HG03457 (cell line): ENCODE measurements around the gene SIRPB1.
"Not testable (repeated sequence)": the region's sequence is repeated elsewhere in the genome, so short reads cannot be mapped to it uniquely, and the experiment has no call there.

Experiments
- ATAC-seq: cut with Tn5 transposase; IDR thresholded peaks from one replicate; pipeline ENCODE4 v1.9.1; 2021; ENCODE audit warnings: moderate number of reproducible peaks; ENCODE audit not compliant: unreplicated experiment

Gene SIRPB1

DNA sequence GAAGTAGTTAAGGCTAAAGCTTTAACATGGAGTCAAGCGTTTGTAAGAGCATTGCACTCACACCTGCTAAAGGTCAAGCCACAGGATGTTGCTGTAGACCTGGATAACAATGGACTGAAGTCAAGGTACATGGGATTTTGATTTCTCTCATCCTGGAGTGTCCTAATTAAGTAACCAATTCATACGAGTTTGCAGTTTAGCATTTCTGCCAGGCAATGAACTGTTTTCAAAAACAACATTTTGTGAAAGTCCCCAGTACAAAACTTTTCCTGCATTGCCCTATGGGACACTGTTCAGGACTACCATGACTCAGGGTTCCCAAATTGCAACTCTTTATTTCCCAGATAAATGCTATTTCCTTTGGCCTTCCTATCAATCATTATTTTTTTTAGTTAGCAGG, 17.4 kb upstream of the SIRPB1 start:
- no peak for ATAC-seq

DNA sequence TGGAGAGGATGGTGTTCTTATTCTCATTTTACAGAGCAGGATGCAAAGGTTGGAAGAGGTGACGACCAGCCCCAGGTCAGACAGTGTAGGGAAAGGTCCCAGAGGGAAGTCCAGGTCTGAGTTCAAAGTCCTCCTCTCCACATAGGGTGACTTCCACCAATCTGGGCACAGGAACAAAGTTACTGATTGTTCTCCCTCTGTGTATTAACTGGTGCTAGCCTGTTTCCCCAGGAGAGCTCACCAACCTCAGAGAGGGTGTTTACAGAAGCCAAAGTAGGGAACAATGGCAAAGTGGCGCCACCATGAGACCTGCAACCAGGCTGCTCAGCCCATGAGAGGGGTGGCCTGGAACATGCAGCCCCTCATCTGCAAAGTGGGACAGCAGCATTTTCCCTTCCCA, 16.8 kb upstream of the SIRPB1 start:
- no peak for ATAC-seq

DNA sequence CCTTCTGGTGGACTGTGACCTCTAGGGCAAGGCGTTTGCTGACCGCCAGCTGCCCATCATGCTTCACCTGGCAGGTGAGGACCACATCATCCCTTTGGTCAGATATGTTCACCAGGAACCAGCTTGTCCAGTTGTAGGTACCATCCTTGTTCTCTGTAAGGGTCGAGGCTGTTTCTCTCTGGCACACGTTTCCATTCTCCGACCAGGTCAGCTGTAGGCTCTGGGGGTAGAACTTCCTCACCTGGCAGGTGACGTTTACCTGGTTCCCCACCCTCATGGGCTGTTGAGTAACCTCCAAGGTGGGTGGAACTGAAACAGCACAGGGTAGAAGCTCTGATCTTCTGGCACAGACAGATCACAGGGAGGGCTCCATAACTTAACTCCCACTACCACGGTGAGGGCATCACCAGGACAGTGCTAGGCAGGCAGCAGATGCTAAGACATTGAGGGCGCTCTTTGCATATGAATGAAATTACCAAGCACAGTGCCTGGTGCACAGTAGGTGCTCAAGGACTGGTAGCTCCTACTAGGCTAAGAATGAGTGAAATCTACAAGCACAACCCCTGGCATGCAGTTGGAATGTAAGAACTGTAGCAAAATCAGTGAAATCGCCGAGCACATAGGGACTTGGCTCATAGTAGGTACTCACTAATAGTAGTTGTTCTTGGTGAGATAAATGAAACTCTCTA, 15.6 kb upstream of the SIRPB1 start:
- ATAC-seq: no peak

DNA sequence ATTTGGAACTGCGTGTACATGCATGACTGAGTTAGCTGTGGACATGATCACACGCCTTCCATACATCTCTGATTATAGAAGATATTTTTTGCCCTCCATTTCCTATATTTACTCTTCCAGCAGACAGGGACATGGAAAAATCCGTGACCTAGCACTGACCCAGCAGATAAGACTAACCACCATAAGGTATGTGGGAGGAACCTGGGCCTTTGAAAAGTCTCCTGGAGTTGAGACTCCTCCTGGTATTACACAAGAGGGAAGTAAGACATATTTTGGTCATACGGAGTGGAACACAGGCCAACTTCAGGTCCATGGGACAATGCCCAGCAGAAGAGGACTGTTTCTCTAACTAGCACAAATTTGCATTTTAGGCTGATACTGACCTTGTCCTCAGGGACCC, 13.7 kb upstream of the SIRPB1 start:
- ATAC-seq: no peak

DNA sequence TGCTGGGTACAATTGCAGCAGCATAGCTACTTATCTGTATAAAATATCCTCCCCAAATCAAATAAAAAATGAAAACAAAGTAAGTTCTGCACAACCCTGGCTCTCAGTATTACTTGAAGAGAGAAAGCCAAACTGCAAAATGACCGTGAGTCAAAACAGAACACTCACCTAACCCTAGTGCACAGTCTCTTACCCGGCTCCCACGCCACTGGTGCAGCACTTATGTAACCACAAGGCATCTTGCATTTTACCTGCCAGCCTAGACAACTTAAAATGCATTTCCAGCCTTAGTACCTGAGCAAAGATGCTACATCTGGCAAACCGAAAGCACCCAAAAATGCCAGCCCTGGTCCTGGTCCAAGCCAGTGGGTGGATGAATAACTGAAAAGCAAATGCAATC, 12.4 kb upstream of the SIRPB1 start:
- no peak for ATAC-seq

DNA sequence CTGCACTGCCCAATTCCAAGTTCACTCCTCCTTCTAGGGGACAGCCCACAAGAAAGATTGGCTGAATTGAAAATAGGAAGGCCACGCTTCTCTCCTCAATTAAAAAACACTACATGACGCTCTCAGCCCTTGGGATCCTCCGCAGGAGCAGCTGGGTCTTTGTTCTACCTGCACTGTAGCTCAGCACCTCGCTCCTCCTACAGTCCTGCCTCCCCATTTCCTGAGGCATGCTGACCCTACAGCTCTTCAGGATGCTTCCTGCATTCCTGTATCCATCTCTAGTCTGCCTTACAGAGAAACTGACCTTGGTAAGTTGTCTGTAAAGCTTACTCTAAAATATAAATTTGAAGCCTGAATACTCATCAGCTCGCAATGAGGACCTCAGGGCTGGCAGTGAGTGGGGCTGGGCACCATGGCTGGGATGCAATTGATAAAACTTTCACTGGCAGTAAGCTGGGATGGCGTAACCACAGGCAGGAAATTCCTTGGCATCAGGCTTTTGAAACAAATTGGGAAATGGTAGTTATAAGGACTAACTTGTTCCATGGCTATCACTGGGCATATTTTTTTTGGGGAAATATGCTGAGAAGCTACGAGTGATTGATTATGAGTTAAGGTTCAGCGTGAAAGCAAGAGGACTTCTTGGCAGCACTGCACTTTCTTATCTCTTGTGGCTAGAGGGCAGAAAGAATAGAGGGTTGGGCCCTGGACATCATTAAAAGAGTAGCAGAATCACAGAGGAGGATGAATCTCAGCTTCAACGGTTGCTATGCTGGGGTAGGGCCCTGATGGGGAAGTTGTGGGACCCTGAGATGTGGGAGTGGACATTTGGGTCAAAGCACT, 11.7 kb upstream of the SIRPB1 start:
- ATAC-seq: no peak

DNA sequence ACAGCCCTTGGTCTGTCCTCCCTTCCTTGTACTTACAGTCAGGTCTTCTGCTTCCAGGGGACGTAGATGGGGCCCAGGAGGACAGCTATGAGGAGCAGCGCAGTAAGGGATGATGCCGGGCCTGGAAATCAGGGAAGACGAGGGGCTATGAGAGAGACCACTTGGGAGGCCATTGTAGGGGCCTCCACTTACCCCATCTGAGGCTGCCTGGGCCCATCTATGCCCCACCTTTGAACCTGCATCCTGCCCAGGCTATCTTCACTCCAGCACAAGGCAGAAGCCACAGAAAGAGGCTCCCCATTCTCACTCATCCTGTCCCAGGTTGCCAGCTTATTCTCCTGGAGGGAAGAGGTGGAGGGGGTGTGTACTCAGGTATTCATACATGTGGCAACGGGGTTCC, 10.4 kb upstream of the SIRPB1 start:
- no peak for ATAC-seq

DNA sequence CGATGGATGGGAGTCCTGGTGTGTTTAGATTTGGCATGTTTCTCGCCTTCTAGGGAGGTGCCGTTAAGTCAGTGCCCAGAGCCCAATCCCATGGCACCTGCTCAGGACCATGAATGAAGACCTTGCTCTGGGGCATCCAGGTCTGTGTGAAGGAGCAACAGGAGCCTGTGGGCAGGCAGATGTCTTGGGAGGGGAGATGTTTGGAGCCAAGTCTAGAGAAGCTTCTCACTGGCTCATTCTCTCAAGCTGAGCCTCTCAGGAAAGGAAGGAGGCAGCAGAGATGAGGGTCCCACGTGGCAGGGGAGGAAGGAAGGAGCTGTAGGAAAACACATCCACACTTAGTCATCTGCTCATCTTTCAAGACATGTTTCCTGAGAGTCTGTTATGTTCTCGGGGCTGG, 9.5 kb upstream of the SIRPB1 start:
- no peak for ATAC-seq

DNA sequence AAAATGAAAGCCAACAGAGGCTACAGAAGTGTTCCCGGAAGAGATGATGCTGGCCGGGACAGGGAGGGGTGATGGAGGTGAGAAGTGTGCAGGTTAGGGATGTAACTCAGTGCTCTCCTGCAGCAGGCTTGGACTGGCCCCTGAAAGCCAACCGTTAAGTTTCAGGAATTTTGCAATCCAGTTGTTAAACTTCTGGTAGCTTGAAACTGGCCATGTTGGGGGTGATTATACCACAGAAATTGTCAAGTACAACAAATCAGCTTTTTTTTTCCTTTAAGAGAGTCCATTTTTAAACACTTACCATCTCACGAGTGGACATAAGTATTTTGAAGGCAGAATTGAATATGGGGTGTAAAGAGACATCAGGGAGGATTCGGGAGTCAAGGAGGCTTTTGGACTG, 8.8 kb upstream of the SIRPB1 start:
- ATAC-seq: no peak

DNA sequence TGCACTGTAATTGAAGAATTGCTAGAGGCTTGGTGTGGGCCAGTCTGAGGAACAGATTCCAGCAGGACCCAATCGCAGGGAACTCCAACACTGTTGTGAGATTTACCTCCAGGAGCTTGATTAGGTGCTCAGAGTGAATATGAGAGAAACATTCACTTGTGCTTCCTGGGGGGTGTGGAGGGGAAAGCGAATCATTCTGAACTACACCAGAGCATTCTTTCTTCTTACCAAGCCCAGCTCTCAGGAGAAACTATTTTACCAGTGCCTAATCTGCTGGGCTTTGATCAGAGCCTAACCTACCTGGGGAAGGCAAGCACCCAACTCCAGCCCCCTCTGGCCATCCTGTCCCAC, 7.4 kb upstream of the SIRPB1 start:
- ATAC-seq: no peak

DNA sequence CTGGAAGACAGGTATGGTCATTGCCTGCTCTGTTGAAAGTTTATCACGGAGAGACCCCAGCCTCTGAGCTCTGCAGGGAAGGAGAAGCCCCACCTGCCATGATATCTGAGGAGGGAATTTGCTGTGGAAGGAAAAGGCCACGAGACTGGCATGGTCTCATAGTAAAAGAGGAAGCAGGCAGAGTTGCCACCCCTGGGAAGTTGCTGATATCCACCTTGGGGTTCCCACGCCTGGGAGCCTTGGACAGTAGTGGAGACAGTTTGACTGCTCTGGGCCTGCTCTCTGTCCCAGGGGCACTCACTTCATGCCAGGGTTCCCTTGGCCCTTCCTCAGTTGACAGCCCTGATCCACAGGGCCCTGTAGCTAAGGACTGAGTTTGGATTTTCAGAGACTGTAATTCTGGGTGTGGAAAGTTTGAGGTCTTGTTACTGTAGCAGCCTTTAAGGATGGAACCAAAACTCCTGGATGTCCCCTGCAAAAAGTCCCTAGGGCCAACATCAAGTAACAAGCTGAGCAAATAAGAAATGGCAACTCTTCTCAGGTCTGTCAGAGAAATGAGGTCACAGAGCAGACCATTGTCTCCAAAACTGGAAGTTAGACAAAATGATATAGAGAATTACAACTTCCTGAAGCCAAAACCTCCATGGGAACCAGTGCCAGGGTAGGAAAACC, 6.9 kb upstream of the SIRPB1 start:
- no peak for ATAC-seq

DNA sequence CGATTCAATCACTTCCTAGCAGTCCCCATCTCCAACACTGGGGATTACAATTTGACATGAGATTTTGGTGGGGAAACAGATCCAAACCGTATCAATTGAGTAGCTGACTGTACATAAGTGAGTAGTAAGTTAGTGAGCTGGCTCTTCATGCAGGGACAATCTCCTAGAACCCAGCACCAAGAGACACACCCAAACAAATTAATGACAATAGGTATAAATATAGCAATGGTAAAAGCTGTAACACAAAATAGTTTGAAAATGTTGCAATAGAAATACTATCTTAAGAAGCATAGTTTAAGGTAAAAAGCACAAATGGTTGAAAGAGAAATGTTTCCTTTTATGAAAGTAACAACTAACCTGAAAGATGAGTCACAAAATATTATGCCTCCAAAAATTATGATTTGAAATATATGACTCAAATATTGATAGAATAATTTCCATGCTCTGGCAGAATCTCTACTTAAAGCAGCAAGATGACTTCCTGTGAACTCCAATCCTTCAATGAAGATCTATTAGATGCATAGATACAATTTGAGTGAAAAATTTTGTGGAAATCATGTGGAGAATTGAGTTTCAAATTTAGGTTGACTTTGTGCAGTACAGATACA, 5.4 kb upstream of the SIRPB1 start:
- ATAC-seq: no peak

DNA sequence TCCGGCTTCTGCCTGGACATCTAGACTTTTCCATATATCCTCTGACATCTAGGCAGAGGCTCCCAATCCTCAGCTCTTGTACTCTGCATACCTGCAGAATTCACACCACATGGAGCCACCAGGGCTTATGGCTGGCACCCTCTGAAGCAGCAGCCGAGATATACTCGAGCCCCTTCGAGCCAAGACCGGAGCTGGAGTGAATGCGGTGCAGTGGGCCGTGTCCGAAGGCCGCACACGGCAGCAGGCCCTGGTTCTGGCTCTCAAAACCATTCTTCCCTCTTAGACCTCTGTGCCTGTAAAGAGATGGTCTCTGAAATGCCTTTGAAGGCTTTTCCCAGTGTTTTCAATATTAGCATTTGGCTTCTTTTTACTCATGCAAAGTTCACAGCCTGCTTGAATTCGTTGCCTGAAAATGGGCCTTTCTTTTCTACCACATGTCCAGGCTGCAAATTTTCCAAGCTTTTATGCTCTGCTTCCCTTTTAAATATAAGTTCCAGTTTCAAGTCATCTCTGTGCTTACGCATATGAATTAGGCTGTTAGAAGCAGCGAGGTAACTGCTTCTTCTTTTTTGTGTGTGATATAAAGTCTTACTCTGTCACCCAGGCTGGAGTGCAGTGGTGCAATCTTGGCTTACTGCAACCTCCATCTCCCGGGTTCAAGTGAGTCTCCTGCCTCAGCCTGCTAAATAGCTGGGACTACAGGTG, 3.8 kb upstream of the SIRPB1 start:
- no peak for ATAC-seq

DNA sequence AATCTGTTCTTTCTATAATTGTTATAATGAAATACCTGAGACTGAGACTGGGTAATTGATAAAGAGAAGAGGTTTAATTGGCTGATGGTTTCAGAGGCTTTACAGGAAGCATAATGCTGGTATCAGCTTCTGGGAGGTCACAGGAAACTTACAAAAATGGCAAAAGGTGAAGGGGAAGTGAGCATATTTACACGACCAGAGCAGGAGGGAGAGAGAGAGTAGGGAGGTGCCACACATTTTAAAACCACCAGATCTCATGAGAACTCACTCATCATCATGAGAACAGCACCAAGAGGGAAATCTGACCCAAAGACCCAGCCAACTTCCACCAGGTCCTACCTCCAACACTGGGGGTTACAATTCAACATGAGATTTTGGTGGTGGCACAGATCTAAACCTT, 2.6 kb upstream of the SIRPB1 start:
- no peak for ATAC-seq

DNA sequence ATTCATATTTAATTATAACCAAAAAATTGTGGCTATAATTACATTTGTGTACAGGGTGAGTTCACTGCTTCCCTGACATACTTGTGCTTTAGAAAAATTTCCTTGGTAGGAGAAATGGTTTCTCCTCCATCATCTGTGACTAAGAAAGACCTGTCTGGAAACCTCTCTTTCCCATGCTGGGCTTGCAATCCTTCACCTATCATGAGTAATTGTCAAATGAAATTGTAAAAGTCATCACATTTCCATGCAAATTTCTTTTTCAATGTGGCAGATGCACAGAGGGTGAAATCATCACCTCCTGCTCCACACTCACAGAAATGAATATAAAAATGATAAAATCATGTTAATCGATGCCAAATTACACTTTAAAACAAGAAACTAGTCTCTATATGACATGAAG, 1.5 kb upstream of the SIRPB1 start:
- no peak for ATAC-seq

DNA sequence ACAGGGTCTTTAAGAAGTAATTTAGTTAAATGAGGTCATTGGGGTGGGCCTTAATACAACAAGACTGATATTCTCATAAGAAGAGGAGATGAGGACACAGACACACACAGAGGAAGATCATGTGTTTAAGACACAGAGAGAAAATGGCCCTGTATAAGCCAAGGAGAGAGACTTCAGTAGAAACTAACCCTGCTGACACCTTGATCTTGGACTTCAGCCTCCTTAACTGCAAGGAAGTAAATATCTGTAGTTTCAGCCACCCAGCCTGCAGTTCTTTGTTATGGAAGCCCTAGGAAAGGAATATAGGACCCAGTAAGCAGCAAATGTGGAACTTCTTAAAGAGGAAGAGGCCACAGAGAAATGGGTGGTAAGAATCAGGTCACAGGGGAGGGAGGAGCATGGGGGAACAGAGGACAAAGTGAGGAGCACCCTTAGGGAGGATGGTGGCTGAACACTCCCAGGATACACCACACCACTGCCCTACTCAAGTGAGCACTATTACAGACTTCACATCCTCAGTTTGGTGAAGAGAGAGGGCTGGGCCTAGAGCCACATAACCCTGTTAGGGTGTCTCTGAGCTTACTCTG, 762 bp downstream of the SIRPB1 start:
- ATAC-seq: no peak

DNA sequence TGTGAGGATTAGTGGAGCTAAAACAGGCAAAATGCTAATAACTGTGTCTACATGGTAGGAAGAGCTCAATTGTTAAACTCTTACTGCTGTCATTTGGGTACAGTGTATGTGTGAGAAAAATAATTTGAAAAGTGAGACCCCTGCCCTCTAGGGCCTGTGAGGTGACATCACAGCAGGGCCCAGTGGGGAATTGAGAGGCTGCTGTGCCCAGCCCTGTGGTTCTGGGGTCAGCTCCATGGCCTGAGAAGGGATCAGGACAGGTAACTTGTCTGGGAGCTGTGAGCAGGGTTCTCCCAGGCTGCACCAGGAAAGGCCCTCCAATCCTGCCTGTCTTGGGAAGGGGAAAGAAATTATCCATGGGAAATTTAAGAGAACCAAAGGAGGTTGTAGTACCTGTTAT, 1.3 kb downstream of the SIRPB1 start:
- no peak for ATAC-seq

DNA sequence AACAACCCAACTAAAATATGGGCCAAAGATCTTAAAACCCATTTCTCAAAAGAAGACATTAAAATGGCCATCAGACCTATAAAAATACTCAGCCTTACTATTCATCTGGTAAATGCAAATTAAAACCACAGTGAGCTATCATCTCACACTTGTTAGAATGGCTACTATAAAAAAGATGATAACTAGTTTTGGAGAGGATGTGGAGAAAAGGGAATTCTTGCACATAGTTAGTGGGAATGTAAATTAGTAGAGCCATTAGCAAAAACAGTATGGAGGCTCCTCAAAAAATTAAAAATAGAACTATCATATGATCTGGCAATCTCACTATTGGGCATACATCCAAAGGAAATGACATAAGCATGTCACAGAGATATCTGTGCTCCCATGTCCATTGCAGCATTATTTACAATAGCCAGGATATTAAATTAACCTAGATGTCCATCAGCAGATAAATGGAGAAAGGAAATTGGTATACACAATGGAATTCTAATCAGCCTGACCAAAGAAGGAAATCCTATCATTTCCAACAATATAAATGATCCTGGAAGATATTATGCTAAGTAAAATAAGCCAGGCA, 2.9 kb downstream of the SIRPB1 start:
- no peak for ATAC-seq

DNA sequence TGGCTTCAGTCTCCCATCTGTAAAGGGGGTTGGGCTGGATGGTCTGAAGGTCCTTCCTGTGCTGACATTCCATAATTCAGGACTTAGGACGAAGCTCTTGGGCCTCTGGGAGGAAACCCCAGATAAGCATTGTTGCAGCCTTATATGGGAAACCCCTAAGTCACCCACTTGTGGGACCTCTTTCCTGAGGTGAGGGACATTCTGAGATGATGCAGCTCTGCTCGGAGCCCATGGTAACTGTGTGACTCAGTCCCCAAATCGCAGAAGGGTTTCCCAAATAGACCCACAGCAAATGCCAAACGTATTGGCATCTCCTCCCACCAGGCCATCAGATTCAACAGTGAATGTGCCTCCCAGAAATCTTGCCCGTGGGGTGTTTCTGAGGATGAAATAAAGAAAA, 9.4 kb downstream of the SIRPB1 start:
- not testable (repeated sequence) for ATAC-seq

DNA sequence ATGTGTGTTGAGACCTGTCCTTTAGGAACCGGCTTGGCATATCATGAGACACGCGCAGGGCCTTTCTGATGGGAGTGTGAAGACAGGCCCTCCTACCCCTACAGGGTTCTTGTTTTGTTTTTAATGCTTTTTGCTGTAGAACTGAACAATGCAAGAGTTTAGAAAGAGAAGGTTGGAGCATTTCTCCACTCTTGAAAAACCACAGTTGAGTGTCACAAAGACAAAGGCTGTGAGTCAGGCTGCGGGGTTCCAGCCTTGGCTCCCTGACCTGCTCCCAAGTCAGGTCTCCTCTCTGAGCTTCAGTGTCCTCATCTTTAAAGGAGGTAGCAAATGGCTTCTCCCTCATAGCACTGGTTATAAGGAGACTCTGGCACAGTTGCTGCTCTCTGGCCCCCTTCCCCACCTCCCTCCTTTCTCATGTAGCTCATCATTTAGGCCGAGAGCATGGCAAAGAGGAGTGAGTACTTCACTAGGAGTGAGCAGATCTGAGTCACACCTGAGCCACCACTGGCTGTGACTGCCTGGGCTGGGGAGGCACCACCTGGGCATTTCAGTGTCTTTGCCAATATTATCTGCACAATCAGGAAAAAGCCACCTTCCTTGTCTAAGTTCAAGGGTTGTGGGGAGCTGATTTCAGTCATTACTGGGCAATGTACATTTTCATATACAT, 11.0 kb downstream of the SIRPB1 start:
- ATAC-seq: not testable (repeated sequence)
